Left ventricle myocardium superior (tissue), 1 donor: Measurements from ENCODE around the gene HOXA6. TPM values are rescaled to one million over a fixed set of nuclear protein-coding genes. Genes with fewer than 3 reads are reported as not detected.
A peak's percentile ranks its signal among the peaks of the same experiment; 100 is the strongest.

Experiments used
- ATAC-seq: fragments of 200-7000 bp; cut with Tn5 transposase; one replicate; pipeline ENCODE4 v1.9.1; 2020; ENCODE audit warnings: mild to moderate bottlenecking, moderate library complexity
- DNase-seq: peaks from one replicate; pipeline ENCODE4 v3.0.0-alpha.2; 2020
- intact Hi-C: fragments of 100-400 bp; cut with micrococcal nuclease; formaldehyde crosslinking; loops from one replicate; pipeline ENCODE4 v1.11.0; 2022
- total RNA-seq: library from RNA; stranded (reverse); fragmentation: NEBNext Ultra II Directional; extraction: Animal tissue kit (Norgen Biotek cat#: 25700); gene quantifications from one replicate; pipeline ENCODE4 v1.2.1, GENCODE V29; 2021
- donor health status: DM: no; HTN: yes; CAD: no; lungs with severe emphysema.

The HOXA6 gene
- total RNA-seq, 1 donor from 2014 or later = not detected

- ATAC-seq (no peak), DNase-seq (peak; percentile 21)
- intact Hi-C loops = no loop called here
Observed at GRCh38 chr7:27156508-27156898, 8.9 kb upstream of the HOXA6 start, which contains the start of gene HOXA7. HOXA7 (minus strand) TSS chr7:27156675; CDS start chr7:27156545, 130 bp downstream.

- DNase-seq (peak; percentile 7), ATAC-seq (no peak)
- intact Hi-C loops = no loop called here
Observed at GRCh38 chr7:27155816-27156507, 8.4 kb upstream of the HOXA6 start.

- DNase-seq (no peak), ATAC-seq (no peak)
- intact Hi-C loops = no loop called here
Observed at GRCh38 chr7:27154901-27155815, 7.6 kb upstream of the HOXA6 start.

GRCh38 chr7:27154369-27154768 lies 6.8 kb upstream of the HOXA6 start:
- ATAC-seq (no peak), DNase-seq (no peak)
- intact Hi-C loops = no loop called here

- intact Hi-C loops = no loop called here
Observed at GRCh38 chr7:27153526-27153925, 6.0 kb upstream of the HOXA6 start.

GRCh38 chr7:27152816-27153442 lies 5.4 kb upstream of the HOXA6 start:
- DNase-seq (no peak), ATAC-seq (no peak)
- intact Hi-C loops = no loop called here

More at GRCh38 chr7:27153526-27153925, 6.0 kb upstream of the HOXA6 start:
- ATAC-seq = no peak
- DNase-seq = no peak

- intact Hi-C loops = no loop called here
- no peak for DNase-seq
- ATAC-seq = no peak
Observed at GRCh38 chr7:27151931-27152815, 4.6 kb upstream of the HOXA6 start, which contains the start of gene HOXA3. HOXA3 (minus strand) TSS chr7:27152583; CDS start chr7:27110640, 41,943 bp downstream.

GRCh38 chr7:27151341-27151930 lies 3.9 kb upstream of the HOXA6 start:
- ATAC-seq (no peak), DNase-seq (no peak)
- intact Hi-C loops = no loop called here

- DNase-seq (peak; percentile 79), ATAC-seq (peak; percentile 83)
- intact Hi-C loops = no loop called here
Observed at GRCh38 chr7:27150568-27151340, 3.2 kb upstream of the HOXA6 start.

GRCh38 chr7:27149842-27150567 lies 2.4 kb upstream of the HOXA6 start:
- DNase-seq (no peak), ATAC-seq (no peak)
- intact Hi-C loops = no loop called here

GRCh38 chr7:27148756-27149641 lies 1.4 kb upstream of the HOXA6 start:
- no peak for ATAC-seq
- no peak for DNase-seq
- intact Hi-C loops = no loop called here

- DNase-seq (no peak), ATAC-seq (no peak)
- intact Hi-C loops = no loop called here
Observed at GRCh38 chr7:27148031-27148755, 619 bp upstream of the HOXA6 start.

- DNase-seq (no peak), ATAC-seq (no peak)
- intact Hi-C loops = no loop called here
Observed at GRCh38 chr7:27146491-27147198, 929 bp downstream of the HOXA6 start.

- intact Hi-C loops = no loop called here
- no peak for DNase-seq
- no peak for ATAC-seq
Observed at GRCh38 chr7:27145914-27146412, 1.6 kb downstream of the HOXA6 start.
